Measurements from ENCODE around the gene MAPK10.
A peak's percentile ranks its signal among the peaks of the same experiment; 100 is the strongest.
"Not testable (repeated sequence)": the region's sequence is repeated elsewhere in the genome, so short reads cannot be mapped to it uniquely, and the experiment has no call there.

The MAPK10 gene

GRCh38 chr4:86089053-86089452 is 270.8 kb downstream of the MAPK10 start:
- Histone ChIP-seq H3K36me3 (ENCODE audit: control insufficient read depth in 2 of 2, insufficient read depth in 2 of 2, low read length in 2 of 2) (no peaks in the 10 kb centered on the region), H3K4me3 (ENCODE audit: low read length in 2 of 2) (no peak overlapping the region), H3K27me3 (ENCODE audit: control insufficient read depth in 2 of 2, insufficient read depth in 2 of 2, low read length in 2 of 2) (no peaks in the 10 kb centered on the region), H3K9ac (ENCODE audit: low read depth in 1 of 2, low read length in 2 of 2) (no peak overlapping the region), H3K4me1 (ENCODE audit: control insufficient read depth in 2 of 2, insufficient read depth in 2 of 2, low read length in 2 of 2) (no peaks in the 10 kb centered on the region), H3K27ac (ENCODE audit: low read depth in 2 of 2, low read length in 2 of 2) (no peak overlapping the region), H3K9me3 (ENCODE audit: control insufficient read depth in 2 of 2, low read length in 2 of 2) (no peaks in the 10 kb centered on the region)

GRCh38 chr4:86075796-86076195 is 284.1 kb downstream of the MAPK10 start:
- not testable (repeated sequence) for H3K9me3 ChIP-seq (ENCODE audit: control insufficient read depth in 2 of 2, low read length in 2 of 2); H3K36me3 ChIP-seq (ENCODE audit: control insufficient read depth in 2 of 2, insufficient read depth in 2 of 2, low read length in 2 of 2); H3K4me3 ChIP-seq (ENCODE audit: low read length in 2 of 2); H3K9ac ChIP-seq (ENCODE audit: low read depth in 1 of 2, low read length in 2 of 2); H3K27me3 ChIP-seq (ENCODE audit: control insufficient read depth in 2 of 2, insufficient read depth in 2 of 2, low read length in 2 of 2); H3K4me1 ChIP-seq (ENCODE audit: control insufficient read depth in 2 of 2, insufficient read depth in 2 of 2, low read length in 2 of 2); H3K27ac ChIP-seq (ENCODE audit: low read depth in 2 of 2, low read length in 2 of 2)

DNA sequence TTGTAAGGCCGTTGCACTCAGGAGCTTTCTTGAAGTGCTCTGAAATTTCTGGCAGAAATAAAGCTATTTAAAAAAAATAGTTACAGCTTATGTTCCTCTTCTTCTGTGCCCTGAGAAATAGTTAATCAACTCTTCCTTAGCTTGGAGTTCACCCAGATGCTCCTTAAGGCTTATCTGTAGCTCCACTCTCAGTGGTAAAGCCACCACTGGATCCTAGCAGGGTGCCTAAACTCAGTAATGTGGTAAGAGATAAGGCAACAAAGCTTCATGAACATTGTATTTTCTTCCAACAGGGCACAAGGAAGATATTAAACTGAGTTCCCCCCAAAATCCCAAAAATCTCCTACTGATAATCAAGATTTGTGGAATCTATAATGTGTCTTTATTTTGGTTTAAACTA is 299.5 kb downstream of the MAPK10 start:
- no peaks in the 10 kb centered on the region for H3K36me3 ChIP-seq (ENCODE audit: control insufficient read depth in 2 of 2, insufficient read depth in 2 of 2, low read length in 2 of 2)
- H3K27me3 ChIP-seq (ENCODE audit: control insufficient read depth in 2 of 2, insufficient read depth in 2 of 2, low read length in 2 of 2): no peaks in the 10 kb centered on the region
- H3K4me3 ChIP-seq (ENCODE audit: low read length in 2 of 2): no peak overlapping the region
- no peaks in the 10 kb centered on the region for H3K9me3 ChIP-seq (ENCODE audit: control insufficient read depth in 2 of 2, low read length in 2 of 2)
- H3K27ac ChIP-seq (ENCODE audit: low read depth in 2 of 2, low read length in 2 of 2): no peak overlapping the region
- no peaks in the 10 kb centered on the region for H3K4me1 ChIP-seq (ENCODE audit: control insufficient read depth in 2 of 2, insufficient read depth in 2 of 2, low read length in 2 of 2)
- no peak overlapping the region for H3K9ac ChIP-seq (ENCODE audit: low read depth in 1 of 2, low read length in 2 of 2)

- no peaks in the 10 kb centered on the region for H3K27me3 ChIP-seq (ENCODE audit: control insufficient read depth in 2 of 2, insufficient read depth in 2 of 2, low read length in 2 of 2)
- no peaks in the 10 kb centered on the region for H3K9me3 ChIP-seq (ENCODE audit: control insufficient read depth in 2 of 2, low read length in 2 of 2)
- no peak overlapping the region for H3K4me3 ChIP-seq (ENCODE audit: low read length in 2 of 2)
- no peak overlapping the region for H3K27ac ChIP-seq (ENCODE audit: low read depth in 2 of 2, low read length in 2 of 2)
- H3K4me1 ChIP-seq (ENCODE audit: control insufficient read depth in 2 of 2, insufficient read depth in 2 of 2, low read length in 2 of 2): no peaks in the 10 kb centered on the region
- no peak overlapping the region for H3K9ac ChIP-seq (ENCODE audit: low read depth in 1 of 2, low read length in 2 of 2)
- H3K36me3 ChIP-seq (ENCODE audit: control insufficient read depth in 2 of 2, insufficient read depth in 2 of 2, low read length in 2 of 2): no peaks in the 10 kb centered on the region
Measured at GRCh38 chr4:86058621-86059020, 301.2 kb downstream of the MAPK10 start.

DNA sequence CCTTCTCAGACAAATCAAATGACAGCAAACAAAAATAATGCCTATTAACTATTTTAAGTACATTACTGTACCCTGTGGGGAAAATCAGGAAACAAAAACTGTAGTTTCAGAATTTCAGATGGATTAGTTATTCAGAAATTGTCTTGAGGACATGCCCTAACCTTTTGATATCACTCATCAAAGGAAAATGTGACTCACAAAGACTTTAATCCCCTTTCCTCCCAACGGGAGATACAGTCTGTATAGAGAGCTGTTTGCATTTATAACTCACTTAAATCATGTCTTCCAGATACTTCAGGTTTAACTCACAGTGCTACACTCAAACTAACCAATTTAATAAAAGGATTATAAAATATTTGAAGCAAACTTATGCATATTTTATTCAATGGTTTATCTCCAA is 304.0 kb downstream of the MAPK10 start:
- H3K9me3 ChIP-seq (ENCODE audit: control insufficient read depth in 2 of 2, low read length in 2 of 2): no peaks in the 10 kb centered on the region
- no peaks in the 10 kb centered on the region for H3K27me3 ChIP-seq (ENCODE audit: control insufficient read depth in 2 of 2, insufficient read depth in 2 of 2, low read length in 2 of 2)
- no peak overlapping the region for H3K9ac ChIP-seq (ENCODE audit: low read depth in 1 of 2, low read length in 2 of 2)
- no peaks in the 10 kb centered on the region for H3K4me1 ChIP-seq (ENCODE audit: control insufficient read depth in 2 of 2, insufficient read depth in 2 of 2, low read length in 2 of 2)
- H3K27ac ChIP-seq (ENCODE audit: low read depth in 2 of 2, low read length in 2 of 2): no peak overlapping the region
- no peaks in the 10 kb centered on the region for H3K36me3 ChIP-seq (ENCODE audit: control insufficient read depth in 2 of 2, insufficient read depth in 2 of 2, low read length in 2 of 2)
- no peak overlapping the region for H3K4me3 ChIP-seq (ENCODE audit: low read length in 2 of 2)

GRCh38 chr4:86054286-86055032 is 305.4 kb downstream of the MAPK10 start:
- H3K27me3 ChIP-seq (ENCODE audit: control insufficient read depth in 2 of 2, insufficient read depth in 2 of 2, low read length in 2 of 2): no peaks in the 10 kb centered on the region
- no peaks in the 10 kb centered on the region for H3K4me1 ChIP-seq (ENCODE audit: control insufficient read depth in 2 of 2, insufficient read depth in 2 of 2, low read length in 2 of 2)
- H3K36me3 ChIP-seq (ENCODE audit: control insufficient read depth in 2 of 2, insufficient read depth in 2 of 2, low read length in 2 of 2): no peaks in the 10 kb centered on the region
- H3K9me3 ChIP-seq (ENCODE audit: control insufficient read depth in 2 of 2, low read length in 2 of 2): no peaks in the 10 kb centered on the region
- no peak overlapping the region for H3K4me3 ChIP-seq (ENCODE audit: low read length in 2 of 2)
- no peak overlapping the region for H3K9ac ChIP-seq (ENCODE audit: low read depth in 1 of 2, low read length in 2 of 2)
- H3K27ac ChIP-seq (ENCODE audit: low read depth in 2 of 2, low read length in 2 of 2): no peak overlapping the region

DNA sequence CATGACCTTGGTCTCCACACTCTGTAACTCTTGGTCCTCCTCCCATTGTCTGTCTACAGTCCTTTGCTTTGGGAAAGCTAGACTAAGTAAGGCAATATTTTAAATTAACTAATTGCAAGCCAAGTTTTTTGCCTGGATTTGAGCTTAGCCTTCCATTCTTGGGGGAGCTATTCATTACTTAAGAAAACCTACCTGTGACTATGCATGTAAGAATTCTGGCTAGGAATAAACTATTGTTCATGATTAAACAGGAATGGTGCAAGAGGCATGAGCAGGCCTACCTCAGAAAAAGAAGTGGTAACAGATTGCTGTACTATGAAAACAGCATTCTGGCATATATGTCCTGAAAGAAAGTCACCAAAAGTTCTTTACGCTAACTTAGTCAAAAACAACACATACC is 309.4 kb downstream of the MAPK10 start:
- Histone ChIP-seq H3K4me3 (ENCODE audit: low read length in 2 of 2) (no peak overlapping the region), H3K27ac (ENCODE audit: low read depth in 2 of 2, low read length in 2 of 2) (no peak overlapping the region), H3K4me1 (ENCODE audit: control insufficient read depth in 2 of 2, insufficient read depth in 2 of 2, low read length in 2 of 2) (no peaks in the 10 kb centered on the region), H3K9me3 (ENCODE audit: control insufficient read depth in 2 of 2, low read length in 2 of 2) (no peaks in the 10 kb centered on the region), H3K27me3 (ENCODE audit: control insufficient read depth in 2 of 2, insufficient read depth in 2 of 2, low read length in 2 of 2) (no peaks in the 10 kb centered on the region), H3K9ac (ENCODE audit: low read depth in 1 of 2, low read length in 2 of 2) (no peak overlapping the region), H3K36me3 (ENCODE audit: control insufficient read depth in 2 of 2, insufficient read depth in 2 of 2, low read length in 2 of 2) (no peaks in the 10 kb centered on the region)

- Histone ChIP-seq H3K36me3 (ENCODE audit: control insufficient read depth in 2 of 2, insufficient read depth in 2 of 2, low read length in 2 of 2) (no peaks in the 10 kb centered on the region), H3K9me3 (ENCODE audit: control insufficient read depth in 2 of 2, low read length in 2 of 2) (no peaks in the 10 kb centered on the region), H3K27ac (ENCODE audit: low read depth in 2 of 2, low read length in 2 of 2) (no peak overlapping the region), H3K4me1 (ENCODE audit: control insufficient read depth in 2 of 2, insufficient read depth in 2 of 2, low read length in 2 of 2) (no peaks in the 10 kb centered on the region), H3K4me3 (ENCODE audit: low read length in 2 of 2) (no peak overlapping the region), H3K9ac (ENCODE audit: low read depth in 1 of 2, low read length in 2 of 2) (no peak overlapping the region), H3K27me3 (ENCODE audit: control insufficient read depth in 2 of 2, insufficient read depth in 2 of 2, low read length in 2 of 2) (no peaks in the 10 kb centered on the region)
Measured at GRCh38 chr4:86048426-86048825, 311.4 kb downstream of the MAPK10 start.

GRCh38 chr4:86044593-86044985 is 315.3 kb downstream of the MAPK10 start:
- Histone ChIP-seq H3K4me3 (ENCODE audit: low read length in 2 of 2) (no peak overlapping the region), H3K9me3 (ENCODE audit: control insufficient read depth in 2 of 2, low read length in 2 of 2) (no peaks in the 10 kb centered on the region), H3K27ac (ENCODE audit: low read depth in 2 of 2, low read length in 2 of 2) (no peak overlapping the region), H3K9ac (ENCODE audit: low read depth in 1 of 2, low read length in 2 of 2) (no peak overlapping the region), H3K27me3 (ENCODE audit: control insufficient read depth in 2 of 2, insufficient read depth in 2 of 2, low read length in 2 of 2) (no peaks in the 10 kb centered on the region), H3K4me1 (ENCODE audit: control insufficient read depth in 2 of 2, insufficient read depth in 2 of 2, low read length in 2 of 2) (no peaks in the 10 kb centered on the region), H3K36me3 (ENCODE audit: control insufficient read depth in 2 of 2, insufficient read depth in 2 of 2, low read length in 2 of 2) (no peaks in the 10 kb centered on the region)

GRCh38 chr4:86043755-86044592 is 315.9 kb downstream of the MAPK10 start:
- Histone ChIP-seq H3K27me3 (ENCODE audit: control insufficient read depth in 2 of 2, insufficient read depth in 2 of 2, low read length in 2 of 2) (no peaks in the 10 kb centered on the region), H3K9me3 (ENCODE audit: control insufficient read depth in 2 of 2, low read length in 2 of 2) (no peaks in the 10 kb centered on the region), H3K4me1 (ENCODE audit: control insufficient read depth in 2 of 2, insufficient read depth in 2 of 2, low read length in 2 of 2) (no peaks in the 10 kb centered on the region), H3K4me3 (ENCODE audit: low read length in 2 of 2) (no peak overlapping the region), H3K36me3 (ENCODE audit: control insufficient read depth in 2 of 2, insufficient read depth in 2 of 2, low read length in 2 of 2) (no peaks in the 10 kb centered on the region), H3K27ac (ENCODE audit: low read depth in 2 of 2, low read length in 2 of 2) (no peak overlapping the region), H3K9ac (ENCODE audit: low read depth in 1 of 2, low read length in 2 of 2) (peak overlapping the region in 1 of 2 donors; percentile 28)

All from mucosa of rectum (tissue), 2 donors.